Esophagus squamous epithelium (tissue), 5 donors: Measurements from ENCODE around the gene ATP5IF1. TPM values are rescaled to one million over a fixed set of nuclear protein-coding genes. Genes with fewer than 3 reads are reported as not detected.

Experiments used
- DNase-seq: peaks from one replicate; lab custom pipeline; 2025; lab: John Stamatoyannopoulos, UW
- H3K27ac ChIP-seq, 4 donors: fragments of 200-600 bp; sonication (generic); one replicate each; pipeline ENCODE4 v1.5.1; 2016 to 2019; ENCODE audit warnings: mild to moderate bottlenecking in 1 of 4
- H3K27me3 ChIP-seq, 4 donors: fragments of 200-600 bp; sonication (generic); 1 replicate in 3 of 4; 2 replicates in 1 of 4; pipeline versions ENCODE4 v1.5.1 to v1.6.0; 2017 to 2021; ENCODE audit warnings: antibody characterized with exemption in 1 of 4
- H3K36me3 ChIP-seq, 3 donors: fragments of 200-600 bp; sonication (generic); one replicate each; pipeline ENCODE4 v1.5.1; 2016 to 2019
- H3K4me1 ChIP-seq, 3 donors: fragments of 200-600 bp; sonication (generic); one replicate each; pipeline ENCODE4 v1.5.1; 2017 to 2019
- H3K4me3 ChIP-seq, 4 donors: fragments of 200-600 bp; sonication (generic); 1 replicate in 3 of 4; 2 replicates in 1 of 4; pipeline ENCODE4 v1.5.1; 2016 to 2019; ENCODE audit warnings: mild to moderate bottlenecking in 2 of 4, moderate library complexity in 1 of 4
- H3K9me3 ChIP-seq, 3 donors: fragments of 200-600 bp; sonication (generic); one replicate each; pipeline ENCODE4 v1.5.1; 2016 to 2019
- CTCF ChIP-seq, 6 experiments: fragments of 450-650 bp in 4 of 6; fragments of 200-600 bp in 2 of 6; sonication (generic) in 2 of 6; IDR thresholded peaks; one replicate each; pipeline ENCODE4 v1.5.1; 2016 to 2019; ENCODE audit warnings: antibody characterized with exemption in 6 of 6, mild to moderate bottlenecking in 4 of 6, moderate library complexity in 4 of 6
- POLR2A ChIP-seq, 4 donors: fragments of 450-650 bp; IDR thresholded peaks; one replicate each; pipeline ENCODE4 v1.6.1; 2017; ENCODE audit warnings: antibody characterized with exemption in 4 of 4, mild to moderate bottlenecking in 4 of 4, moderate library complexity in 3 of 4
- WGBS, 2 donors: methylation state at CpG; one replicate each; pipeline ENCODE4 v1.1.5; 2018; 5-methylcytosine and 5-hydroxymethylcytosine counted together
- intact Hi-C: fragments of 100-400 bp; cut with DNase I; formaldehyde crosslinking; loops from one replicate; pipeline ENCODE4 v1.15.0; 2022
- total RNA-seq, 4 donors: library from RNA; depleted of rRNA; stranded (reverse); fragments of >200 nt; gene quantifications; one replicate each; pipeline ENCODE4 v1.1.0, GENCODE V29; 2016
- donor health status: DM: yes; HTN: yes; CAD: no.

ATP5IF1 gene
- total RNA-seq, 4 donors from 2014 or later, result 142 to 284 (median 180) TPM

DNA sequence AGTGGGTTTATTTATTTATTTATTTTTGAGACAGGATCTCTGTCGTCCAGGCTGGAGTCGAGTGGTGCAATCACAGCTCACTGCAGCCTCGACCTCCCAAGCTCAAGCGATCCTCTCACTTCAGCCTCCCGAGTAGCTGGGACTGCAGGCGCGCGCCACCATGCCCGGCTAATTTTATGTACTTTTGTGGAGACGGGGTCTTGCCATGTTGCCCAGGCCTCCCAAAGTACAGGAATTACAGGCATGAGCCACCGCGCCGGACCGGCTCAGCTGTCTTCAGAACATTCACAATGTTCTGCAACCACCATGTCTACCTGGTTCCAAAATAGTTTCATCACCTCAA is 2.7 kb upstream of the ATP5IF1 start:
- DNase-seq, result no peak
- no peaks in the 10 kb centered on the region for H3K9me3 ChIP-seq
- H3K27ac ChIP-seq, result peak overlapping the region; percentile 45 to 94 (median 90)
- intact Hi-C loops, result no loop called here
- peaks cover 0 to 36% (median 7%) of the 10 kb centered on the region in 3 donors for H3K36me3 ChIP-seq
- 57 to 60% methylated on average over 14 of the region's 14 CpGs for WGBS, 2 donors
- H3K27me3 ChIP-seq, result no peaks in the 10 kb centered on the region
- peak overlapping the region in 3 of 4 donors; percentile 87 to 99 (median 99) for H3K4me3 ChIP-seq
- H3K4me1 ChIP-seq, result peaks cover 24 to 62% (median 34%) of the 10 kb centered on the region in 3 donors
- TF ChIP-seq CTCF (IDR thresholded peaks at IDR 0.05) (no peak), POLR2A (IDR thresholded peaks at IDR 0.05) (no peak)

GRCh38 chr1:28236656-28237322 is 865 bp downstream of the ATP5IF1 start:
- Histone ChIP-seq H3K27ac (peak overlapping the region; percentile 90 to 95 (median 92)), H3K4me3 (peak overlapping the region; percentile 86 to 97 (median 92)), H3K36me3 (peaks cover 0 to 20% (median 0%) of the 10 kb centered on the region in 3 donors), H3K9me3 (no peaks in the 10 kb centered on the region), H3K4me1 (peaks cover 21 to 58% (median 23%) of the 10 kb centered on the region in 3 donors), H3K27me3 (no peaks in the 10 kb centered on the region)
- 10 to 13% methylated on average over 18 to 19 of the region's 20 CpGs for WGBS, 2 donors
- intact Hi-C loops, result no loop called here
- DNase-seq, result no peak
- TF ChIP-seq CTCF (IDR thresholded peaks at IDR 0.05) (no peak), POLR2A (IDR thresholded peaks at IDR 0.05) (no peak)

DNA sequence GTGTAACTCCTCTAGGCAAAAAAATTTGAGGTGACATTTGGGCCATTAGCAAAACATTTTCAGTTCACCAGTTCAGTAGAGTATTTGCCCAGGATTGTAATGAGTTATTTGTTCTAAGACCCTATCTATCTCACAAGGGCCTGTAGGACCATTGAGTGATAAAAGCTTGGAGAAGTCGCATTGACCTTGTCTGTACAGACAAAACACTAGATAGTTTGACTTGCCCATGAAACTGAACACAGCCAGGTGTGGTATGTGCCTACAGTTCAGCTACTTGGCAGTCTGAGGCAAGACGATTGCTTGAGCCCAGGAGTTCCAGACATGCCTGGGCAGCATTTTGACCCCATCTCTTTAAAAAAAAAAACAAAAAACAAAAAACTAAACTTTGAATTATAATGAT is 3.1 kb downstream of the ATP5IF1 start:
- intact Hi-C loops, result no loop called here
- peaks cover 0 to 20% (median 0%) of the 10 kb centered on the region in 3 donors for H3K36me3 ChIP-seq
- no peak for DNase-seq
- H3K4me1 ChIP-seq, result peaks cover 11 to 64% (median 19%) of the 10 kb centered on the region in 3 donors
- H3K9me3 ChIP-seq, result no peaks in the 10 kb centered on the region
- no peaks in the 10 kb centered on the region for H3K27me3 ChIP-seq
- H3K27ac ChIP-seq, result peak overlapping the region in 1 of 4 donors; percentile 1
- H3K4me3 ChIP-seq, result no peak overlapping the region
- WGBS, 2 donors, result 41 to 49% methylated on average over 2 of the region's 2 CpGs
- TF ChIP-seq CTCF (IDR thresholded peaks at IDR 0.05) (no peak), POLR2A (IDR thresholded peaks at IDR 0.05) (no peak)

DNA sequence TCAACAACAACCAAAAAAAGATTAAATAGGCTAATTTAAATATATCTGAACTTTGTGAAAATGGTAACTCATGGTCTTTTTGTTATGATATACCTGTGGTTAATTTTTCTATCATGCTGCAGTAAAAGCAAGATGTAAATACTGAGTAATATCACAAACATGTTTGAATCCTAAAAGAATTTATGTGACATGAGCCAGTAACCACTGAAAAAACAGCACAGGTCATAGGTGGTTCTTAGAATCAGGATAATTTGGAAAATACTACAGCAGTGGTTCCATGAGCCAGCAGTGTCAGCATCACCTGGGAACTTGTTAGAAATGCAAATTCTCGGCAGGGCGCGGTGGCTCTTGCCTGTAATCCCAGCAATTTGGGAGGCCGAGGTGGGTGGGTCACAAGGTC is 4.1 kb downstream of the ATP5IF1 start:
- no peak for TF ChIP-seq POLR2A (IDR thresholded peaks at IDR 0.05)
- no peak for TF ChIP-seq CTCF (IDR thresholded peaks at IDR 0.05)
- H3K9me3 ChIP-seq, result no peaks in the 10 kb centered on the region
- H3K27me3 ChIP-seq, result no peaks in the 10 kb centered on the region
- H3K27ac ChIP-seq, result peak overlapping the region in 1 of 4 donors; percentile 1
- H3K36me3 ChIP-seq, result peaks cover 0 to 20% (median 0%) of the 10 kb centered on the region in 3 donors
- DNase-seq, result no peak
- no peak overlapping the region for H3K4me3 ChIP-seq
- intact Hi-C loops, result no loop called here
- peaks cover 16 to 70% (median 23%) of the 10 kb centered on the region in 3 donors for H3K4me1 ChIP-seq
- 91% methylated on average over 4 of the region's 4 CpGs for WGBS, 2 donors

GRCh38 chr1:28241638-28242241 is 5.8 kb downstream of the ATP5IF1 start:
- 54 to 62% methylated on average over 10 of the region's 10 CpGs for WGBS, 2 donors
- H3K36me3 ChIP-seq, result peaks cover 0 to 20% (median 0%) of the 10 kb centered on the region in 3 donors
- intact Hi-C loops, result no loop called here
- H3K4me1 ChIP-seq, result peaks cover 10 to 76% (median 18%) of the 10 kb centered on the region in 3 donors
- TF ChIP-seq POLR2A (IDR thresholded peaks at IDR 0.05), result no peak
- no peak for TF ChIP-seq CTCF (IDR thresholded peaks at IDR 0.05)
- no peak for DNase-seq
- H3K4me3 ChIP-seq, result peak overlapping the region in 1 of 4 donors; percentile 29
- H3K9me3 ChIP-seq, result no peaks in the 10 kb centered on the region
- H3K27me3 ChIP-seq, result no peaks in the 10 kb centered on the region
- peak overlapping the region in 3 of 4 donors; percentile 23 to 62 (median 49) for H3K27ac ChIP-seq
